Glutamatergic neuron (in vitro differentiated cells): ENCODE measurements around the gene KCNJ5. TPM values are rescaled to one million over a fixed set of nuclear protein-coding genes. Genes with fewer than 3 reads are reported as not detected.

Experiments used
- DNase-seq: peaks from one replicate; pipeline ENCODE4 v3.0.0; 2022
- H3K27ac Mint-ChIP-seq: one replicate; pipeline ENCODE4 v1.8.0; 2020; ENCODE audit warnings: mild to moderate bottlenecking, mixed read lengths, inconsistent platforms; ENCODE audit not compliant: unreplicated experiment
- H3K27me3 Mint-ChIP-seq: one replicate; pipeline ENCODE4 v1.8.0; 2020; ENCODE audit warnings: mild to moderate bottlenecking, moderate library complexity, mixed read lengths, inconsistent platforms; ENCODE audit not compliant: unreplicated experiment
- H3K36me3 Mint-ChIP-seq: one replicate; pipeline ENCODE4 v1.8.0; 2020; ENCODE audit warnings: mild to moderate bottlenecking, mixed read lengths, inconsistent platforms; ENCODE audit not compliant: unreplicated experiment
- H3K4me1 Mint-ChIP-seq: one replicate; pipeline ENCODE4 v1.8.0; 2020; ENCODE audit warnings: mild to moderate bottlenecking, low read depth, mixed read lengths, inconsistent platforms; ENCODE audit not compliant: unreplicated experiment
- H3K4me3 Mint-ChIP-seq: one replicate; pipeline ENCODE4 v1.8.0; 2020; ENCODE audit warnings: mild to moderate bottlenecking, mixed read lengths, inconsistent platforms; ENCODE audit not compliant: unreplicated experiment
- H3K9me3 Mint-ChIP-seq: one replicate; pipeline ENCODE4 v1.8.0; 2020; ENCODE audit warnings: mild to moderate bottlenecking, moderate library complexity, mixed read lengths, inconsistent platforms; ENCODE audit not compliant: unreplicated experiment
- total RNA-seq: library from RNA; stranded (reverse); fragmentation: NEBNext Ultra II Directional; extraction: Animal tissue kit (Norgen Biotek cat#: 25700); gene quantifications from one replicate; pipeline ENCODE4 v1.2.1, GENCODE V29; 2021; ENCODE audit not compliant: unreplicated experiment
- TF ChIP-seq, protein P1 (sequence below): fragments of 200-600 bp; sonication (generic); IDR thresholded peaks from one replicate; pipeline ENCODE4 v1.5.0; 2021; ENCODE audit not compliant: partially characterized antibody, unreplicated experiment

Gene KCNJ5
- total RNA-seq, 1 donor from 2014 or later, result 0.34 TPM

DNA sequence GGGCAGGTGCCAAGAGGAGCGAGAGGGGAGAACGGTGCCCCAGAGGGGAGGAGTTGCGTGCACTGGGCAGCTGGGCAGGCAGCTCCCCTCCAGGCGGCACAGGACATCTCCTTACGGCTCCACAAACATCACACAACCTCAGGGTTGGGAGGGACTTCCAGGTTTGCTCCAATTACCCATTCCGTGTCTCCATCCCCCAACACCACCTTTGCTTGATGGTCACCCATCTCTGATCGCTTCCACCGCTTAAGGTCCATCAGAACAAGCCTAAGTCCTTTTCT is 66.0 kb downstream of the KCNJ5 start:
- H3K27me3 Mint-ChIP-seq, result peaks cover 4% of the 10 kb centered on the region
- H3K27ac Mint-ChIP-seq, result no peak overlapping the region
- H3K36me3 Mint-ChIP-seq, result peaks cover 4% of the 10 kb centered on the region
- DNase-seq, result no peak
- TF ChIP-seq, protein P1, sequence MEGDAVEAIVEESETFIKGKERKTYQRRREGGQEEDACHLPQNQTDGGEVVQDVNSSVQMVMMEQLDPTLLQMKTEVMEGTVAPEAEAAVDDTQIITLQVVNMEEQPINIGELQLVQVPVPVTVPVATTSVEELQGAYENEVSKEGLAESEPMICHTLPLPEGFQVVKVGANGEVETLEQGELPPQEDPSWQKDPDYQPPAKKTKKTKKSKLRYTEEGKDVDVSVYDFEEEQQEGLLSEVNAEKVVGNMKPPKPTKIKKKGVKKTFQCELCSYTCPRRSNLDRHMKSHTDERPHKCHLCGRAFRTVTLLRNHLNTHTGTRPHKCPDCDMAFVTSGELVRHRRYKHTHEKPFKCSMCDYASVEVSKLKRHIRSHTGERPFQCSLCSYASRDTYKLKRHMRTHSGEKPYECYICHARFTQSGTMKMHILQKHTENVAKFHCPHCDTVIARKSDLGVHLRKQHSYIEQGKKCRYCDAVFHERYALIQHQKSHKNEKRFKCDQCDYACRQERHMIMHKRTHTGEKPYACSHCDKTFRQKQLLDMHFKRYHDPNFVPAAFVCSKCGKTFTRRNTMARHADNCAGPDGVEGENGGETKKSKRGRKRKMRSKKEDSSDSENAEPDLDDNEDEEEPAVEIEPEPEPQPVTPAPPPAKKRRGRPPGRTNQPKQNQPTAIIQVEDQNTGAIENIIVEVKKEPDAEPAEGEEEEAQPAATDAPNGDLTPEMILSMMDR, result no peak
- no peaks in the 10 kb centered on the region for H3K9me3 Mint-ChIP-seq
- no peaks in the 10 kb centered on the region for H3K4me1 Mint-ChIP-seq
- H3K4me3 Mint-ChIP-seq, result no peak overlapping the region

- DNase-seq, result no peak
- Mint-ChIP-seq H3K27me3 (no peaks in the 10 kb centered on the region), H3K4me1 (peaks cover 18% of the 10 kb centered on the region), H3K36me3 (peaks cover 4% of the 10 kb centered on the region), H3K4me3 (no peak overlapping the region), H3K9me3 (no peaks in the 10 kb centered on the region), H3K27ac (no peak overlapping the region)
- TF ChIP-seq, protein P1, result no peak
Measured at GRCh38 chr11:128961645-128962044, 70.5 kb downstream of the KCNJ5 start.

DNA sequence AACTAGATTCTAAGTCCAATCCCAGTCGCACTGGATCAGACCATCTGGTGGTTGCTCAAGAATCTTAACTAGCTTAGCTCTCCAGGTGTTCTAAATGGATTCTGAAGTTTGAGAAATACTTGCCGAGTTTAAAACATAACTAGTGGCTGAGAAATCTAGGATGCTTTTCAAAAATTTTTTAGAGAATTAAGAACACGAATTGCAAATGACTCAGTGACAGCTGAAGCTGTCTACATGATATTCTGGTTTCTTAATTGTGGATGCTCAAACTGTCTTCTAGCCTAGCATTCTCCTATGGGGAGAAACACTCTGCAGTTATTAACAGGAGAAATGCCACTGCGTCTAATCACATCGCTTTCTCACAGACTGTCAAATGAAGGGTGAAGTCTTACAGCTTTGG is 71.7 kb downstream of the KCNJ5 start:
- TF ChIP-seq, protein P1, result no peak
- peaks cover 4% of the 10 kb centered on the region for H3K36me3 Mint-ChIP-seq
- H3K9me3 Mint-ChIP-seq, result no peaks in the 10 kb centered on the region
- H3K27ac Mint-ChIP-seq, result no peak overlapping the region
- no peak for DNase-seq
- H3K27me3 Mint-ChIP-seq, result no peaks in the 10 kb centered on the region
- peaks cover 20% of the 10 kb centered on the region for H3K4me1 Mint-ChIP-seq
- H3K4me3 Mint-ChIP-seq, result no peak overlapping the region

GRCh38 chr11:128963744-128964325 is 72.7 kb downstream of the KCNJ5 start:
- TF ChIP-seq, protein P1, result no peak
- no peak for DNase-seq
- Mint-ChIP-seq H3K9me3 (no peaks in the 10 kb centered on the region), H3K27me3 (no peaks in the 10 kb centered on the region), H3K4me1 (peaks cover 20% of the 10 kb centered on the region), H3K4me3 (peak overlapping the region; percentile 26), H3K27ac (peak overlapping the region; percentile 24), H3K36me3 (peaks cover 4% of the 10 kb centered on the region)

DNA sequence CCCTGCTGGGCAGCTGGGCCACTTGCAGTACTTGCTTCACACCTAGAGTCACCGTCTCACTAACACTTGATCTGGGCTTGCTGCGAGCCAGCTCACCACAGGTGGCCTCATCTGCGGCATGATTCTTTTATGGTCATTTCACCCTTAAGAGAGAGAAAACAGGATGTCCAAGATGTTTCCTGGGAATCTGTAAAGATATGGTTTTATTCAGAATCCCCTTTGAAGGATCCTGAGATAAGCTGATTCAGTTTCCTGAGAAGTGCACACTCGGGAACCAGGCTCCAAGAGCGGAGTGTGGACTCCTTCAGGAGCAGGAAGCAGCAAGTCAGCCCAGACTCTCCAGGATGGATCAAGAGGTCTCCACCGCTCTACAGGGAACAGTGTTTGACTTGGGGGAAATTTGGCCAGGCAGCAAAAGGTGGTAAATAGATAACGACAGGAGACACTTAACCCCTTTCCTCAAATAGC is 73.3 kb downstream of the KCNJ5 start:
- no peaks in the 10 kb centered on the region for H3K36me3 Mint-ChIP-seq
- H3K9me3 Mint-ChIP-seq, result no peaks in the 10 kb centered on the region
- H3K4me1 Mint-ChIP-seq, result peaks cover 20% of the 10 kb centered on the region
- H3K27ac Mint-ChIP-seq, result peak overlapping the region; percentile 4
- H3K27me3 Mint-ChIP-seq, result peaks cover 1% of the 10 kb centered on the region
- DNase-seq, result no peak
- TF ChIP-seq, protein P1, result no peak
- H3K4me3 Mint-ChIP-seq, result peak overlapping the region; percentile 16
